NB4 (cell line): ENCODE measurements around the gene CRYBA2.

Experiments
- CTCF ChIP-seq: IDR thresholded peaks from one replicate; pipeline ENCODE4 v1.5.1; 2012; ENCODE audit warnings: low read depth, low read length
- MAX ChIP-seq: IDR thresholded peaks from 2 replicates; pipeline ENCODE4 v1.6.1; 2011; ENCODE audit warnings: low read depth, low read length
- MYC ChIP-seq: IDR thresholded peaks from 2 replicates; pipeline ENCODE4 v1.6.1; 2011; ENCODE audit warnings: low read depth, low read length
- POLR2A ChIP-seq: IDR thresholded peaks from 2 replicates; pipeline ENCODE4 v1.6.1; 2011; ENCODE audit warnings: mild to moderate bottlenecking; ENCODE audit not compliant: insufficient read length; ENCODE audit errors: extremely low read depth

- no peak for TF ChIP-seq CTCF
- TF ChIP-seq POLR2A: no peak
- no peak for TF ChIP-seq MAX
- TF ChIP-seq MYC: no peak
These were observed 7.9 kb upstream of the CRYBA2 start for GRCh38 chr2:219001100-219001576.
